HG02763 (cell line): Measurements from ENCODE around the gene GRB2.

ENCODE experiments used
- ATAC-seq: cut with Tn5 transposase; IDR thresholded peaks from one replicate; pipeline ENCODE4 v1.9.1; 2021; ENCODE audit warnings: mild to moderate bottlenecking, moderate library complexity; ENCODE audit not compliant: unreplicated experiment

Gene GRB2

GRCh38 chr17:75414488-75414887 is 9.0 kb upstream of the GRB2 start:
- no peak for ATAC-seq

GRCh38 chr17:75412455-75413317 is 7.2 kb upstream of the GRB2 start:
- ATAC-seq = no peak

DNA sequence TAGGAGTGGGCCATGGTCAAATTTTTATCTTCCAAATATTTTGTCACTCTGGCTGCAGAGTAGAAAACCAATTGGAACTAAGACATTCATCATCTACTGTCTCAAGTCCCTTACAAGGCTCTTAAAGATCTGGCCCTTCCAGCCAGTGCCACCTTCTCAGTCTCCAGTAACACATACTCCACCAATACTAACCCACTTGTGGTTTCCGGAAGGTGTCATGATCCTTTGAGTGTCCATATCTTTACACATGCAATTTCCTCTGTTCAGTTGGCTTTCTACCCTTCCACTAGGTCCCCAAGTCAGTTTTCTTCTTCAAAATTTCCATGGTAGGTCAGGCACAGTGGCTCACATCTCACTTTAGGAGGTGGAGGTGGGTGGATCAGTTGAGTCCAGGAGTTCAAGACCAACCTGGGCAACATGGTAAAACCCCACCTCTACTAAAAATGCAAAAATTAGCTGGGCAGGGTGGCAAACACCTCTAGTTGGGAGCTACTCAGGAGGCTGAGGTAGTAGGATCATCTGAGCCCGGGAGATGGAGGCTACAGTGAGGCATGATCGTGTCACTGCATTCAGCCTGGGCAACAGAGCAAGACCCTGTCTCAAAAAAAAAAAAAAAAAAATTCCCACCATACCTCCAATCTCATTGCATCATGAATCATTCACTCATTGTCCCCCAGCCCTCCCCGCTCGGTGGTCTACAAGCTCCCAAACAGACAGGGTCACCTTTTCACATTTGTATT is 6.0 kb upstream of the GRB2 start:
- no peak for ATAC-seq

- no peak for ATAC-seq
Measured at GRCh38 chr17:75410141-75410540, 4.7 kb upstream of the GRB2 start.

DNA sequence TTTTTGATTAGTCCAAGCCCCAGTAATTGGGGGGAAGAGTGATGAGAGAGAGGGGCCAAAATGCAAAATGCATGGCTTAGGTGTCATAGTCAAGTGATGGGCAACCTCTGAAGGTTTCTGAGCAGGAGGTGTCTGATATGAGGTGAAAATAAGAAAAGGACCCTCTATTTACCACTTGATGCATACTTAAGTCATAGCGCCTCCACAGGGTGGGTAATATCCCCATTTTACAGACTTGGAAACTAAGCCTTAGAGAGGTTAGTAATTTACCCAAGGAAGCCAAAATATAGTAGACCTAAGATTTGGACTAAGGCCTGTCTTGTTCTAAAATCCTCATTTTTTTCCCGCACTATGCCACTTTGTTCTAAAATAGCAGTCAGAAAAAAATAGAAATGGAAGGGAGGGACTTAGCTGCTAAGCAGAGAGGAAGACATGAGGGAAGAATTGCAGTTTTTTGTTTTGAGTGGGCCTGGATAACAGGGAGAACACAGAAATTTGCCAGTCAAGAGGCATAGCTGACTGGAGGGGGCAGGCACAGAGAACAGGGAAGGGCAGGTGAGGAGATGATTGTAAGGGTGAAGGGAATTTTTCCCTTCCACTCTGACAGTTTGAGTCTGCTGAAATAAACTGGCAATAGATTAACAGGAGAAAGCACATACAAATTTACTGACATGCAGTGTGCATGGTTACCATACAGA is 2.3 kb upstream of the GRB2 start:
- ATAC-seq = no peak

- ATAC-seq = no peak
Measured at GRCh38 chr17:75406222-75406615, 741 bp upstream of the GRB2 start.

DNA sequence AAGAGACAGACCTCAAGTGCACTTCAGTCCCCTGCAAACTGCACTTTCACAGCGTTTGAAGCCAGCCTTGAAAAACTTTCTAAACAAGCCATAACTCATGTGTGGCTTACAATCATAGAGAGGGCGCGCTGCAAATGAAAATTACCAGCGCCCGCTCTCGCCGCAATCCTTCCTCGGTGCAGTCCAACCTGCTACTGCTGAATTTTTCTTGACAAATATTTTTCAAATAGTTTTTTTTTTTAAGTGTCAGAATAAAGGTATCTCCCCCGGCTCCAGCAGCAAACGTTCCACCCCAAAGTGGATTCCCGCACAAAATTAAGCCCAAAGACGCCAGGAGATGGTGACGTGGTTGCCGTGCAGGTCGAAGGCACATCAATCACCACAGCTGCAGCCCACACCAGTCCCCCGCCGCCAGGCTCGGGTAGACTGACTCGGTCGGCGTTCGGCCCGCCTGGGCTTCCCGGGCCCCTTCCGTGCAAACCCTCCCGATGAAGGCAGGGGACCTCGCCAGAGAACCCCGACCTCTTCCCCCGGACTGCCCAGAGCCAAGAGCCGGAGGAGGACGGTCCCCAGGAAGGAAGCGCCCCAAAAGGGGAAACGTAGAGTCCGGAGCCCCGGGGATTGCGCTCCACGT is 630 bp downstream of the GRB2 start:
- peak; percentile 13 for ATAC-seq

DNA sequence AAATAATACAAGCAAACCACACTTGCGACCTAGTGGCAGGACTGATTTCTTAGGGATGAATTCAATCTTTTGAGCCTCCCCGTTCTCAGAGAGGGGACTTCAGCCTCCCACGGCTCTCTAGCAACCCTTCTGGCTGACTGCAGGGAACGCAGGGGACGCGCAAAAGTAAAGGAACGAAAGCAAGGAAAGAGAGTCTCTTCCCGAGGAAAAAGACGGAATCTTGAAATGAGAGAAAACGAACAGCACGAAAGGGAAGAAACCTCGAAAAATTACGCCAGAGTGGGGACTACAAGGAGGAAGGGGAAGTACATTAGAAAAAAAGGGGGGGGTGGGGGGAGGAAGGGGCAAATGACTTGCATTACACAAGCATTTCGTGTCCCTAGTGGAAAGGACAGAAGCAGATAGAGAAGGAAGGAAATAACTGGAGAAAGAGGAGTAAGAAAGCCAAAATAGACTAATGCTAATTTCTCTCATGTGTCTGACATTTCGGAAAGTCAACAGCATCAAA is 1.2 kb downstream of the GRB2 start:
- ATAC-seq = no peak

DNA sequence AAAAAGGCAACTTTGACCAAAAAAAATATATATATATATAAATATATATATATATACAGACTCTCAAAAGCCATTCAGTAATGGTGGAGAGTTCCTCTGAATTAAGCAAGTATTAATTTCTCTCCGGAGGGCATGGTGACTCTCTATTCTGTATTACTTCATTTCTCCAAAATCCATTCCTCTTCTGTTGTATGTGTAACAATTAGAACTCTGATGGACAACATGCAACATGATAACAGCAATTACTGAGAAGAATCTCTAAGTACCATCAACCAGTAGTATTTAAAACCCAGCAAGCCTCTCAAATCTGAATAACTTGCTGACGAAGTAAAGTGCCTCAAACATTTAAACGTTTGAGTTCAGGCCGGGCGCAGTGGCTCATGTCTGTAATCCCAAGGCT is 2.3 kb downstream of the GRB2 start:
- ATAC-seq = no peak

DNA sequence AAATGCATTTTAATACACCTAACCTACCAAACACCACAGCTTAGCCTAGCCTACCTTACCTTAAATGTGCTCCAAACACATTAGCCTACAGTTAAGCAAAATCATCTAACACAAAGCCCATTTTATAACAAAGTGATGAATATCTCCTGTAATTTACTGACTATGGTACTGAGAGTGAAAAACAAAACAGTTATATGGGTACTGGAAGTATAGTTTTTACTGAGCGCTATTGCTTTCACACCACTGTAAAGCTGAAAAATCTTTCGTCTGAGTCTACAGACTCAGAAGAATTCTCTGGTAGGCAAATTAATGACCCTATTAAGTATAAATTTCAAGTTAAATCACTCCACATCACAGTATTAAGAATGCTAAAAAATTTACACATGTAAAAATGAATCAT is 3.5 kb downstream of the GRB2 start:
- ATAC-seq = no peak

DNA sequence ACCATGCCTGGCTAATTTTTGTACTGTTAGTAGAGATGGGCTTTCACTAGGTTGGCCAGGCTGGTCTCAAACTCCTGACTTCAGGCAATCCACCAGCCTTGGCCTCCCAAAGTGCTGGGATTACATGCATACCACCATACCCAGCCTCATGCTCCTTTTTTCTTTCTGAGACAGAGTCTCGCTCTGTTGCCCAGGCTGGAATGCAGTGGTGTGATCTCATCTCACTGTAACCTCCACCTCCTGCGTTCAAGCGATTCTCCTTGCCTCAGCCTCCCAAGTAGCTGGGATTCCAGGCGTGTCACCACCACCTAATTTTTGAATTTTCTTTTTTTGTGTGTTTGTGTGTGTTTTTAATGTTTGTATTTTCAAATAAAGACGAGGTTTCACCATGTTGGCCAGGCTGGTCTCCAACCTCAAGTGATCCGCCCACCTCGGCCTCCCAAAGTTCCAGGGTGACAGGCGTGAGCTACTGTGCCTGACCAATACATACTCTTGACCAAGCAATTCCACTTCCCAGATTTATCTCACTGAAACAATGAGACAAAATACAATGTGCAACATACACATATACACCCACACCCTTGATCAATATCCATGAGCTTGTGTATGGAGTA is 5.0 kb downstream of the GRB2 start:
- ATAC-seq = no peak

DNA sequence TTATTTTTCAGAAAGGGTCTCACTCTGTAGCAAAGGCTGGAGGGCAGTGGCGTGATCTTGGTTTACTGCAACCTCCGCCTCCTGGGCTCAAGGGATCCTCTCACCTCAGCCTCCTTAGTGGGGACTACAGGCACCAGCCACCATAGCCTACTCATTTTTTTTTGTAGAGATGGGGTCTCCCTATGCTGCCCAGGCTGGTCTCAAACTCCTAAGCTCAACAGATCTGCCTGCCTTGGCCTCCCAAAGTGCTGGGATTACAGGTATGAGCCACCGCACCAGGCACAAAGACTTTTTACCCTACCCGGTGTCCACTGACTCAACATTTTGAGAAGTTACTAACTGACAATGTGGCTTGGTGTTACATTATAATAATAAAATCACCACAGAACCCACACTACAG is 7.2 kb downstream of the GRB2 start:
- no peak for ATAC-seq

DNA sequence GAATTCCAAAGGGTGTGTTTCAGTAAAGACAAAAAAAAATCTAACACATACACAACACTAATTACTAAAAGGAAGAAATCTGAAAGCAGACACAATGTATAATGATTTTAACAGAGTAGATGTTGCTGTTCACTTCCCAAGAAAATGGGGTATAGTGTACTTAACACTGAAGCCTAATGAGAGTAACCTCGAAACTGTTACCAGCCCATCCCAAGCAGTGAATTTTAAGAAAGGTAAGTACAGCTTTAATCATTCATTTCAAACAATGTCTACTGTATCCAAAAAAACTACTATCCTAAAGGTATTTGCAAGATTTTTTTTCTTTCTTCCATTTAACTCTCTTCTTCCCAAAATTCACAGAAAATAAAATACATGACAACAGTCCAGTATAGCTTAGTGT is 8.3 kb downstream of the GRB2 start:
- ATAC-seq = no peak

- ATAC-seq = no peak
Measured at GRCh38 chr17:75396796-75397195, 8.7 kb downstream of the GRB2 start.

DNA sequence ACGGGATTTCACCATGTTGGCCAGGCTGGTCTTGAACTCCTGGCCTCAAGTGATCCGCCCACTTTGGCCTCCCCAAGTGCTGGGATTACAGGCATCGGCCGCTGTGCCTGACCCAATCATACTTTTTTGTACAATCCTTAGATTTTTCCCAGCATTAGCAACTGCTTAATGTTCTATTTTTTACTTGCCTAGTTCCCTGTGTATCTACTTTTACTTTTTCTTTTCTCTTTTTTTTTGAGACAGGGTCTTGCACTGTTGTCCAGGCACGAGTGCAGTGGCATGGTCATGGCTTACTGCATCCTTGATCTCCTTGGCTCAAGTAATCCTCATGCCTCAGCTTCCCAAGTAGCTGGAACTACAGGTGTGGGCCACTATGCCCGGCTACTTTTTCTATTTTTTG is 9.5 kb downstream of the GRB2 start:
- ATAC-seq = no peak

- ATAC-seq = peak; percentile 11
Measured at GRCh38 chr17:75394332-75394918, 11.1 kb downstream of the GRB2 start.

GRCh38 chr17:75393523-75394331 is 11.8 kb downstream of the GRB2 start:
- ATAC-seq = peak; percentile 65

DNA sequence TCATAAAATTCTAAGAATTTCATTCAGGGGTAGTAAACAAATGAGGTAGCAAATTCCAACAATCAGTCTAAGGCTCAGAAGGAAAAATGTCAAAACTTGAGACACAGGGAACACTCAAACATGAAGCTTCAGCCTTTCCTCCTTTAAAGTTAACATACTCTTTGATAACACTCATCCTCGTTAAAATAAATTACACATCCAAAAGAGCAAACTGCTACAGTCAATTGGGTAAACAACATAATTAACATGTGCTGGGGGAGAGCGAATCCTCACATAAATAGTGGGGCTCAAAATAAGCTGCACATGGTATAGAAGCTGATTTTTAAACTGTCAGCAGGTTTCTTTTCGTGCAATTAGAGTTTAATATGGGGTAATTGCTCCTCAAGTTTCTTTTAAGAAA is 12.9 kb downstream of the GRB2 start:
- no peak for ATAC-seq

- ATAC-seq = no peak
Measured at GRCh38 chr17:75390982-75391381, 14.5 kb downstream of the GRB2 start.
